Measurements from ENCODE around the gene MIDN.

Gene MIDN

DNA sequence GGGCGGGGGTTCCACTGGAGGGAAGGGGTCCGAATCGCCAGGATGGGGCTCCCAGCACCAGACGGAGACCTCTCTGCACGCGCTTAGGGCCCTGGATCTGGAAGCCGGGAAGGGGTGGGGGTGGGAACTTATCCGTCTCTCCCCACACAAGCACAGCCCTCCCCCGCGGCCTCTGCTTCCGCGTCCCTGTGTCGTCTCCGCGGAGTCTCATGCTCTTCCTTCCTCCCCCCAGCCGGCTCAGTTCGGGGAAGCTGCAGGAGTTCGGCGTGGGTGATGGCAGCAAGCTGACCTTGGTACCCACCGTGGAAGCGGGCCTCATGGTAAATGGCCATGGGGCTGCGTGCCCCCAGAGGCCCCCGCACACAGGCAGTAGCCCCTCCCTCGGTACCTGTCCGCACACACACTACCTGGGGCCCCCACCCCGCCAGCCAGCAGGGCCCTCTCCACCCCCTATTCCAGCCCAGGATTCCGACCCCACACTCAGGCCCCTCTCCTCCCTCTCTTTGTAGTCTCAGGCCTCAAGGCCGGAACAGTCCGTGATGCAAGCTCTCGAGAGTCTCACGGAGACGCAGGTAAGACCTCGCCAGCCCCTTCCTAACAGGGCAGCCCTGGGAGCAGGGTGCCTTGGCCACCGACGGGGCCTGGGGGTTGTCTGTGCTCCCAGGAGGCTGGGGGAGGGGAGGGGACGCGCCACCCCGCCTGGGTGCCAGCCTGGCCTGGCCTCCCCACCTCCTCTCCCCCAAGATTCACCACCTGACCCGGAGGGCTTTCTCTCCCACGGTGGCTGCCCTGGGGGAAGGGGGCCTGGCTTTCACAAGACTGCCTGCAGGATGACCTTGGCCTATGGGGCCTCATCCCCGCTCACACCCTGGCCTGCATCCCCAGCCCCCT lies 3.2 kb downstream of the MIDN start:
- H3K27me3 ChIP-seq: no peaks in the 10 kb centered on the region
- peaks cover 14% of the 10 kb centered on the region for H3K9me3 ChIP-seq
- H3K27ac ChIP-seq: peak overlapping the region; percentile 100
- H3K4me3 ChIP-seq (ENCODE audit: low read depth in 1 of 2, low read length in 1 of 2): peak overlapping the region; percentile 75 to 98
- peaks cover 42 to 48% of the 10 kb centered on the region in 2 experiments for H3K4me1 ChIP-seq (ENCODE audit: control insufficient read depth in 1 of 2, insufficient read depth in 1 of 2, low read depth in 1 of 2, low read length in 1 of 2)
- TF ChIP-seq, protein P1, sequence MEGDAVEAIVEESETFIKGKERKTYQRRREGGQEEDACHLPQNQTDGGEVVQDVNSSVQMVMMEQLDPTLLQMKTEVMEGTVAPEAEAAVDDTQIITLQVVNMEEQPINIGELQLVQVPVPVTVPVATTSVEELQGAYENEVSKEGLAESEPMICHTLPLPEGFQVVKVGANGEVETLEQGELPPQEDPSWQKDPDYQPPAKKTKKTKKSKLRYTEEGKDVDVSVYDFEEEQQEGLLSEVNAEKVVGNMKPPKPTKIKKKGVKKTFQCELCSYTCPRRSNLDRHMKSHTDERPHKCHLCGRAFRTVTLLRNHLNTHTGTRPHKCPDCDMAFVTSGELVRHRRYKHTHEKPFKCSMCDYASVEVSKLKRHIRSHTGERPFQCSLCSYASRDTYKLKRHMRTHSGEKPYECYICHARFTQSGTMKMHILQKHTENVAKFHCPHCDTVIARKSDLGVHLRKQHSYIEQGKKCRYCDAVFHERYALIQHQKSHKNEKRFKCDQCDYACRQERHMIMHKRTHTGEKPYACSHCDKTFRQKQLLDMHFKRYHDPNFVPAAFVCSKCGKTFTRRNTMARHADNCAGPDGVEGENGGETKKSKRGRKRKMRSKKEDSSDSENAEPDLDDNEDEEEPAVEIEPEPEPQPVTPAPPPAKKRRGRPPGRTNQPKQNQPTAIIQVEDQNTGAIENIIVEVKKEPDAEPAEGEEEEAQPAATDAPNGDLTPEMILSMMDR (IDR thresholded peaks at IDR 0.05): peak; percentile 15
- peaks cover 65% of the 10 kb centered on the region for H3K36me3 ChIP-seq

DNA sequence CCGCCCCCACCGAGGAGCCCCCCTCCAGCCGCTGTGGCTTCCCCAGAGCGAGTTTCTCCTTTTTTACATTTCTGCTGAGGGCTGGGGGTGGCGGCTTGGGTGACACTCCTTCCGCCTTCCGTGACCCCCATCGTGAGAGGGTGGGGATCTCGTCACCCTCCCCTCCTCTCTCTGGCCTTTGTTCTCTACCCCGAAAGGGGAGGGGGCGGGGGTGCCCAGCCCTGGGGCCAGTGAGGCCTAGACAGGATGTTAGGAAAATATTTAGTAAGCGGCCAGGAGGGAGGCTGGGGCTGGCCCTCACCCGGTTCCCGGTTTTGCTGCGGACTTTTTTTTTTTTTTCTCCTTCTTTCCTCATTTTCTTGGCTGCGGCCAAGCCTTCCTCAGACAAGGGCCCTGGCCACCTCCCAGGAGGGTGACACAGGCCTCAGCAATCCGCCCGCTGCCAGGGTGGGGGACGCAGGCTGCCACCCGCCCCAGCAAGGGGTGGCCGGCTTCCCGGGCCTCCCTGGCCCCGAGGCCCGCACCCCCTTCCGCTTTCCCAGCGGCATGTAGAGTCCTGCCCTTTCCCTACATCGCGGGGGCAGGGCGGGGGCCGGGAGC lies 3.9 kb downstream of the MIDN start:
- Histone ChIP-seq H3K4me3 (ENCODE audit: low read depth in 1 of 2, low read length in 1 of 2) (peak overlapping the region; percentile 75 to 98), H3K27ac (peak overlapping the region; percentile 100), H3K36me3 (peaks cover 73% of the 10 kb centered on the region), H3K9me3 (peaks cover 14% of the 10 kb centered on the region), H3K4me1 (ENCODE audit: control insufficient read depth in 1 of 2, insufficient read depth in 1 of 2, low read depth in 1 of 2, low read length in 1 of 2) (peaks cover 46 to 54% of the 10 kb centered on the region in 2 experiments), H3K27me3 (no peaks in the 10 kb centered on the region)
- TF ChIP-seq, protein P1 (IDR thresholded peaks at IDR 0.05): no peak

DNA sequence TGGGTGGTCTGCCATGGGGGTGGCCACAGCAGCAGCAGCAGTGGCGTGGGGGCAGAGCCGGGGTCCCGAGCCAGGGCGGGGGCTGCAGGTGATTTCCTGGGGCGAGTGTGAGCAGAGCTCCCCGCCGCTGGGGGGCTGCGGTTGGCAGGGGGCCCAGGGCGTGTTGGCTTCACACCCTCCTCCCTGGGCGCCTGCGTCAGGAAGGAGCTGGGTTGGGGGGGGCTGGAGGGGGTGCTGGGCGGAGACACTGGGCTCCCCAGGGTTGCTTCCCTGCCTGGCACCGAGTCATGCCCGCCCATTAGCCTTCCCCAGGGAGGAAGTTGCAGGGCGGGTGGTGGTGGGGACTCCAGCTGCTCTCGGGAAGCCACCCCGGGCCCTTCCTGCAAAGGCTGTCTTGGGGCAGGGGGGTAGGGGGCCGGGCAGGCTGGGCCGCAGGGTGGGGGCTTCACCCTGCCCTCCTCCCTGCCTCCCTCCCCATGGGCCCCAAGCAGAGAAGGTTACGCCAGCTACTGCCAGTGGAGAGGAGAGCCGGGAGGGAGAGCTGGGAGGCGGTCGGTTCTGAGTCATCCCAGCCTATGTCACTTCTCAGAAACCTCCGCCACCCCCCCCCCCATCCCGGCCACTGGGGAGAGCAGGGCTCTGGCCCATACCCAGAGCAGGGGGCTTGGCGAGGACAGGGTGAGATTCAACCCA lies 4.6 kb downstream of the MIDN start:
- Histone ChIP-seq H3K27me3 (no peaks in the 10 kb centered on the region), H3K36me3 (peaks cover 79% of the 10 kb centered on the region), H3K4me1 (ENCODE audit: control insufficient read depth in 1 of 2, insufficient read depth in 1 of 2, low read depth in 1 of 2, low read length in 1 of 2) (peaks cover 46 to 54% of the 10 kb centered on the region in 2 experiments), H3K27ac (peak overlapping the region; percentile 100), H3K9me3 (peaks cover 14% of the 10 kb centered on the region), H3K4me3 (ENCODE audit: low read depth in 1 of 2, low read length in 1 of 2) (peak overlapping the region; percentile 75 to 98)
- TF ChIP-seq, protein P1 (IDR thresholded peaks at IDR 0.05): peak; percentile 55

DNA sequence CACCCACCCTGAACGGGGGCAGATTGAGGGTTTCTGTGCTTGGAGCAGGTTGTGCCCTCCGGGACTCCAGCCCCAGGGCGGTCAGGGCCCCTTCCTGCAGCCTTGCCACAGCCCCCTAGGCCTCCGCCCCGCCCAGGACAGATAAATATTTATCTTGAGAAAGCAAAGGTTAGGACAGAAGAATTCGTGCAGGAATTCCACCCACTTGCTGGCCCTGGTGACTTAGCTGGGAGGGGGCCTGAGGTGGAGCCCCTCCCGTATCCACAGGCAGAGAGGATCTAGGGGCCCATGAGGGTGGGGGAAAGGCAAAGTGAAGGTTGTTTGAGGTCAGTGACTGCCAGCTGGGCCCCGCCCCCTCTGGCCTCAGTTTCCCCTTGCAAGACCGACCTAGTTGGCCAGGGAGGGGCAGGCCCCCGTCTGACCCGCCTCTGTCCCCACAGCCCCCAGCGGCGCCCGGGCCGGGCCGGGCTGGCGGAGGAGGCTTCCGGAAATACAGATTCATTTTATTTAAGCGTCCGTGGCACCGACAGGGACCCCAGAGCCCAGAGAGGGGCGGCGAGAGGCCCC lies 5.2 kb downstream of the MIDN start:
- peaks cover 85% of the 10 kb centered on the region for H3K36me3 ChIP-seq
- TF ChIP-seq, protein P1 (IDR thresholded peaks at IDR 0.05): no peak
- peak overlapping the region; percentile 100 for H3K27ac ChIP-seq
- H3K4me3 ChIP-seq (ENCODE audit: low read depth in 1 of 2, low read length in 1 of 2): peak overlapping the region; percentile 75 to 98
- no peaks in the 10 kb centered on the region for H3K27me3 ChIP-seq
- peaks cover 52 to 54% of the 10 kb centered on the region in 2 experiments for H3K4me1 ChIP-seq (ENCODE audit: control insufficient read depth in 1 of 2, insufficient read depth in 1 of 2, low read depth in 1 of 2, low read length in 1 of 2)
- peaks cover 14% of the 10 kb centered on the region for H3K9me3 ChIP-seq

DNA sequence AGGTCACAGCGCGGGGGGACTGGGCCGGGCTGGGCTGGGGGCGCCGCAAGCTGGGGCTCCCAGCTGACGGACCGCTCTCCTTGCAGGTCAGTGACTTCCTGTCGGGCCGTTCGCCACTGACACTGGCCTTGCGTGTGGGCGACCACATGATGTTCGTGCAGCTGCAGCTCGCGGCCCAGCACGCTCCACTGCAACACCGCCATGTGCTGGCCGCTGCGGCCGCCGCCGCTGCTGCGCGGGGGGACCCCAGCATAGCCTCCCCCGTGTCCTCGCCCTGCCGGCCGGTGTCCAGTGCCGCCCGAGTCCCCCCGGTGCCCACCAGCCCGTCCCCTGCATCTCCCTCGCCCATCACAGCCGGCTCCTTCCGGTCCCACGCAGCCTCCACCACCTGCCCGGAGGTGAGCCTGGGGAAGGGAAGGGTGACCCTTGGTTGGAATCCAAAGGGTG lies 5.7 kb downstream of the MIDN start:
- TF ChIP-seq, protein P1 (IDR thresholded peaks at IDR 0.05): no peak
- Histone ChIP-seq H3K27ac (peak overlapping the region; percentile 100), H3K4me3 (ENCODE audit: low read depth in 1 of 2, low read length in 1 of 2) (peak overlapping the region; percentile 75 to 98), H3K4me1 (ENCODE audit: control insufficient read depth in 1 of 2, insufficient read depth in 1 of 2, low read depth in 1 of 2, low read length in 1 of 2) (peaks cover 57 to 59% of the 10 kb centered on the region in 2 experiments), H3K27me3 (no peaks in the 10 kb centered on the region), H3K36me3 (peaks cover 90% of the 10 kb centered on the region), H3K9me3 (peaks cover 14% of the 10 kb centered on the region)

Data from neutrophil (primary cell).